K562 (cell line): ENCODE measurements around the gene CFAP20. TPM values are rescaled to one million over a fixed set of nuclear protein-coding genes. Genes with fewer than 3 reads are reported as not detected.

ENCODE experiments used
- polyA plus RNA-seq, 8 experiments: library from polyadenylated mRNA; depleted of rRNA in 4 of 8; stranded (reverse) in 5 of 8; unstranded in 3 of 8; fragments of >200 nt; fragmentation: Nextera tagmentation in 2 of 8; fragmentation: Illumina TruSeq in 1 of 8; extraction: Ambion mirVana in 2 of 8; extraction: Trizol in 1 of 8; gene quantifications; 2 replicates each; pipeline versions ENCODE4 v1.2.1 to v1.2.3, GENCODE V29; 2011 to 2014; ENCODE audit warnings: inconsistent platforms in 1 of 8, missing spikeins in 1 of 8
- small RNA-seq: library from RNA; depleted of rRNA; stranded (forward); fragments of <200 nt; gene quantifications from one replicate; pipeline ENCODE3, GENCODE V24; 2014
- total RNA-seq, 7 experiments: library from RNA; depleted of rRNA in 6 of 7; stranded (reverse); fragments of >200 nt in 6 of 7; fragmentation: Illumina TruSeq in 2 of 7; extraction: Trizol in 2 of 7; gene quantifications; 2 replicates each; pipeline versions ENCODE4 v1.2.1 to v1.2.3, GENCODE V29; 2011 to 2021; ENCODE audit warnings: low replicate concordance in 1 of 7

Gene CFAP20
- total and polyA plus RNA-seq, 9 of the 15 experiments (the other 6 are each of a cell fraction or from before 2014, with no cell fraction given), result 20.5 to 90.5 (median 75.3) TPM

Small RNA genes lying within 50 kb of the gene (small RNA-seq; reads per million reads assigned to genes)
- not detected for gene RF00019

Other genes with a start within 250 kb of the CFAP20 start
- gene CNGB1, start 158.3 kb downstream of the CFAP20 start, total RNA-seq (2014; rRNA removed), result not detected in 2 replicates
- gene CNGB1, start 158.3 kb downstream of the CFAP20 start, total RNA-seq (2014; rRNA removed; fragmentation: Illumina TruSeq; extraction: Trizol), result not detected in 2 replicates
- gene CNGB1, start 158.3 kb downstream of the CFAP20 start, total RNA-seq (2015; rRNA removed; fragmentation: Illumina TruSeq; extraction: Trizol), result not detected in 2 replicates
- not detected in 2 replicates for gene CNGB1, start 158.3 kb downstream of the CFAP20 start, total RNA-seq (2021)
- gene CNGB1, start 158.3 kb downstream of the CFAP20 start, polyA plus RNA-seq (2011; rRNA removed), result not detected in 2 replicates
- gene CNGB1, start 158.3 kb downstream of the CFAP20 start, polyA plus RNA-seq (2014; fragmentation: Illumina TruSeq; extraction: Trizol), result not detected in 2 replicates
- gene CNGB1, start 158.3 kb downstream of the CFAP20 start, polyA plus RNA-seq (2014; fragmentation: Nextera tagmentation; extraction: Ambion mirVana), result not detected
- gene CNGB1, start 158.3 kb downstream of the CFAP20 start, polyA plus RNA-seq (2014; rRNA removed), result not detected in 2 replicates
- gene ZNF319, start 128.7 kb downstream of the CFAP20 start, total RNA-seq (2014; rRNA removed), result 1.4 TPM in 2 replicates
- gene ZNF319, start 128.7 kb downstream of the CFAP20 start, total RNA-seq (2014; rRNA removed; fragmentation: Illumina TruSeq; extraction: Trizol), result 0.80 and 0.87 TPM in 2 replicates
- 1.0 and 1.2 TPM in 2 replicates for gene ZNF319, start 128.7 kb downstream of the CFAP20 start, total RNA-seq (2015; rRNA removed; fragmentation: Illumina TruSeq; extraction: Trizol)
- gene ZNF319, start 128.7 kb downstream of the CFAP20 start, total RNA-seq (2021), result 5.2 and 5.7 TPM in 2 replicates
- gene ZNF319, start 128.7 kb downstream of the CFAP20 start, polyA plus RNA-seq (2011; rRNA removed), result 1.4 and 2.0 TPM in 2 replicates
- 2.1 and 3.6 TPM in 2 replicates for gene ZNF319, start 128.7 kb downstream of the CFAP20 start, polyA plus RNA-seq (2014; fragmentation: Illumina TruSeq; extraction: Trizol)
- under 1 TPM; 0.20 to 0.31 TPM for gene ZNF319, start 128.7 kb downstream of the CFAP20 start, polyA plus RNA-seq (2014; fragmentation: Nextera tagmentation; extraction: Ambion mirVana)
- 2.7 and 3.2 TPM in 2 replicates for gene ZNF319, start 128.7 kb downstream of the CFAP20 start, polyA plus RNA-seq (2014; rRNA removed)
- 18.0 and 19.4 TPM in 2 replicates for gene USB1, start 128.0 kb downstream of the CFAP20 start, total RNA-seq (2014; rRNA removed)
- gene USB1, start 128.0 kb downstream of the CFAP20 start, total RNA-seq (2014; rRNA removed; fragmentation: Illumina TruSeq; extraction: Trizol), result 12.1 and 13.1 TPM in 2 replicates
- 16.0 and 18.9 TPM in 2 replicates for gene USB1, start 128.0 kb downstream of the CFAP20 start, total RNA-seq (2015; rRNA removed; fragmentation: Illumina TruSeq; extraction: Trizol)
- gene USB1, start 128.0 kb downstream of the CFAP20 start, total RNA-seq (2021), result 69.6 and 73.6 TPM in 2 replicates
- gene USB1, start 128.0 kb downstream of the CFAP20 start, polyA plus RNA-seq (2011; rRNA removed), result 46.2 and 60.1 TPM in 2 replicates
- 64.4 and 93.9 TPM in 2 replicates for gene USB1, start 128.0 kb downstream of the CFAP20 start, polyA plus RNA-seq (2014; fragmentation: Illumina TruSeq; extraction: Trizol)
- gene USB1, start 128.0 kb downstream of the CFAP20 start, polyA plus RNA-seq (2014; fragmentation: Nextera tagmentation; extraction: Ambion mirVana), result 10 to 100 TPM; 11.6 to 12.1 TPM
- gene USB1, start 128.0 kb downstream of the CFAP20 start, polyA plus RNA-seq (2014; rRNA removed), result 53.8 and 67.5 TPM in 2 replicates
- 10.3 and 11.9 TPM in 2 replicates for gene MMP15, start 103.6 kb downstream of the CFAP20 start, total RNA-seq (2014; rRNA removed)
- gene MMP15, start 103.6 kb downstream of the CFAP20 start, total RNA-seq (2014; rRNA removed; fragmentation: Illumina TruSeq; extraction: Trizol), result 1.9 and 2.9 TPM in 2 replicates
- 5.5 and 5.6 TPM in 2 replicates for gene MMP15, start 103.6 kb downstream of the CFAP20 start, total RNA-seq (2015; rRNA removed; fragmentation: Illumina TruSeq; extraction: Trizol)
- gene MMP15, start 103.6 kb downstream of the CFAP20 start, total RNA-seq (2021), result 20.3 and 20.4 TPM in 2 replicates
- 3.0 and 8.4 TPM in 2 replicates for gene MMP15, start 103.6 kb downstream of the CFAP20 start, polyA plus RNA-seq (2011; rRNA removed)
- gene MMP15, start 103.6 kb downstream of the CFAP20 start, polyA plus RNA-seq (2014; fragmentation: Illumina TruSeq; extraction: Trizol), result 6.3 and 8.6 TPM in 2 replicates
- under 1 TPM; 0.01 to 0.06 TPM for gene MMP15, start 103.6 kb downstream of the CFAP20 start, polyA plus RNA-seq (2014; fragmentation: Nextera tagmentation; extraction: Ambion mirVana)
- gene MMP15, start 103.6 kb downstream of the CFAP20 start, polyA plus RNA-seq (2014; rRNA removed), result 7.9 and 9.6 TPM in 2 replicates
- gene CSNK2A2, start 68.7 kb upstream of the CFAP20 start, total RNA-seq (2014; rRNA removed), result 20.8 TPM in 2 replicates
- 54.1 and 59.2 TPM in 2 replicates for gene CSNK2A2, start 68.7 kb upstream of the CFAP20 start, total RNA-seq (2014; rRNA removed; fragmentation: Illumina TruSeq; extraction: Trizol)
- gene CSNK2A2, start 68.7 kb upstream of the CFAP20 start, total RNA-seq (2015; rRNA removed; fragmentation: Illumina TruSeq; extraction: Trizol), result 44.7 and 44.8 TPM in 2 replicates
- gene CSNK2A2, start 68.7 kb upstream of the CFAP20 start, total RNA-seq (2021), result 95.7 and 109 TPM in 2 replicates
- 48.1 and 61.2 TPM in 2 replicates for gene CSNK2A2, start 68.7 kb upstream of the CFAP20 start, polyA plus RNA-seq (2011; rRNA removed)
- gene CSNK2A2, start 68.7 kb upstream of the CFAP20 start, polyA plus RNA-seq (2014; fragmentation: Illumina TruSeq; extraction: Trizol), result 90.0 and 97.7 TPM in 2 replicates
- 10 to 100 TPM; 23.4 to 25.2 TPM for gene CSNK2A2, start 68.7 kb upstream of the CFAP20 start, polyA plus RNA-seq (2014; fragmentation: Nextera tagmentation; extraction: Ambion mirVana)
- gene CSNK2A2, start 68.7 kb upstream of the CFAP20 start, polyA plus RNA-seq (2014; rRNA removed), result 35.4 and 42.8 TPM in 2 replicates
- gene PRSS54, start 165.6 kb upstream of the CFAP20 start, total RNA-seq (2014; rRNA removed), result not detected in 2 replicates
- not detected in 2 replicates for gene PRSS54, start 165.6 kb upstream of the CFAP20 start, total RNA-seq (2014; rRNA removed; fragmentation: Illumina TruSeq; extraction: Trizol)
- not detected in 2 replicates for gene PRSS54, start 165.6 kb upstream of the CFAP20 start, total RNA-seq (2015; rRNA removed; fragmentation: Illumina TruSeq; extraction: Trizol)
- gene PRSS54, start 165.6 kb upstream of the CFAP20 start, total RNA-seq (2021), result not detected in 2 replicates
- gene PRSS54, start 165.6 kb upstream of the CFAP20 start, polyA plus RNA-seq (2011; rRNA removed), result not detected in 2 replicates
- not detected in 2 replicates for gene PRSS54, start 165.6 kb upstream of the CFAP20 start, polyA plus RNA-seq (2014; fragmentation: Illumina TruSeq; extraction: Trizol)
- not detected for gene PRSS54, start 165.6 kb upstream of the CFAP20 start, polyA plus RNA-seq (2014; fragmentation: Nextera tagmentation; extraction: Ambion mirVana)
- not detected in 2 replicates for gene PRSS54, start 165.6 kb upstream of the CFAP20 start, polyA plus RNA-seq (2014; rRNA removed)